T1000 (cell line): ENCODE data around the gene ZNF607.
"Not testable (repeated sequence)": the region's sequence is repeated elsewhere in the genome, so short reads cannot be mapped to it uniquely, and the experiment has no call there.

Experiments used
- DNase-seq: peaks from one replicate; lab custom pipeline; 2025; ENCODE audit warnings: mixed read lengths; lab: John Stamatoyannopoulos, UW

ZNF607 gene

DNA sequence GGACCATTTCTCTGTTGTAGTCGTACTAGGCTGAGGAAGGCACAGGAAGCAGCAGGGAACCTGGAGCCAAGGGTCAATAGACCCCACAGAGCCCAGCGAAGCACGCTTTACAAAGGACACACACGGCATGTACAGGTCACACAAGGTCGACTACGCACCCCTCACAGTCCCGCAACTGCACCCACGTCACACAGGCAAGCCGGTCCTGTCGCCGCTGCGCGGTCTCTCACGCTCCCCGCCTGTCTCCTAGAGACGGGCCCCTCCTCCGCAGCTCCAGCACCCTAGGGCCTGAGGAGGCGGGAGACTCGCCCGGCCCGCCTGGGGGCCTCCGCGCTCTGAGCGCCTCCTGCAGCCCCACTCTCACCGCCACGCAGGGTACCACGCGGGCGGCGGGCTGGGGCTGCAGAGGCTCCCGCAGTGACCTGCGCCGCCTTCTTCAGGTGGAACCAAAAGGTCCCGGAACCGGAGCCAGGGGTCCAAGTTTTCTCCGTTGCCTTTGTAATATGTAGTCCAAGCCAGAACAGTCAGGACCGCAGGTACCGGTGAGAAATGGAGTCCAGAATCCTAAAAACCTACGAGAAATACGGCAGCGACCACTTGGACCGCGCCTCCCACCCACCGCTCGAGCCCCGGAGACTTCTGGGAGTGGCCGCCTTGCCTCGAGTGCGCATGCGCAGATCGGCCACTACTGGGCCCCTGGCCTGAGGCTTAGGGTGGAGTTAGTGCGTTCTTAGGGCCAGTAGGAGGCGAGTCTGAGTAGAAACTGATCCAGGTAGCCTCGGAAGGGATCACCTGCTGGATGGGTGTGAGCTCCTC, at the start of gene ZNF607:
Gene ZNF607, minus strand, starts transcription at position 651 of the 816 bp plus-strand sequence. CDS start 8,143 bp downstream, outside the sequence.
- DNase-seq: peak; percentile 83

DNA sequence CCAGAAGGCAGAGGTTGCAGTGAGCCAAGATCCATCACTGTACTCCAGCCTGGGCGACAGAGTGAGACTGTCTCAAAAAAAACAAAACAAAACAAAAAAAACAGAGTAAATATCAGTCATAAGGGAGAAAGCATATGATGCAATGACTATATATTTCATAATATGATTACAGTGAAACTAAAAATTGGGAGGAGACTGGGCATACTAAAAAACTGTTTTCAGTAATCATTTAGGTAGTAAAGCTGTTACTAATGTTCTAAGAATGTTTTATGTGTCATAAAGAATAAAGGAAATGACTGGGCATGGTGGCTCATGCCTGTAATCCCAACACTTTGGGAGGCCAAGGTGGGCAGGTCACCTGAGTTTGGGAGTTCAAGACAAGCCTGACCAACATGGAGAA, 43.9 kb upstream of the ZNF607 start:
- DNase-seq: no peak

DNA sequence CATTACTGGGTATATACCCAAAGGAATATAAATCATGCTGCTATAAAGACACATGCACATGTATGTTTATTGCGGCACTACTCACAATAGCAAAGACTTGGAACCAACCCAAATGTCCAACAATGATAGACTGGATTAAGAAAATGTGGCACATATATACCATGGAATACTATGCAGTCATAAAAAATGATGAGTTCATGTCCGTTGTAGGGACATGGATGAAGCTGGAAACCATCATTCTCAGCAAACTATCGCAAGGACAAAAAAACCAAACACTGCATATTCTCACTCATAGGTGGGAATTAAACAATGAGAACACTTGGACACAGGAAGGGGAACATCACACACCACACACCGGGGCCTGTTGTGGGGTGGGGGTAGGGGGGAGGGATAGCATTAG, 38.1 kb upstream of the ZNF607 start:
- DNase-seq: not testable (repeated sequence)

DNA sequence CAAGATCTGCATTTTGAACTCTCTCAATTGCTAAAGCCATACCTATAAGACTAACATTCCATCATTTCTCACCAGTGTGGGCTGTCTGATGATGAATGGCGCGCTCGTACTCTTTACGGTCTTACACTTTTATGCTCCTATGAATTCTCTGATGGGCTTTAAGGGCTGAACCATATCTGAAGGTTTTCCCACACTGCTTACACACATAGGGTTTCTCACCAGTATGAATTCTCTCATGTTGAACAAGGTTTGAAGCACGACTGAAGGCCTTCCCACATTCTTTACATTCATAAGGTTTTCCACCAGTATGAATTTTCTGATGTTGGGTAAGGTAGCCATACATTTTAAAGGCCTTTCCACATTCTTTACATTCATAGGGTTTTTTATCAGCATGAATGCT, 18.8 kb upstream of the ZNF607 start:
- no peak for DNase-seq

DNA sequence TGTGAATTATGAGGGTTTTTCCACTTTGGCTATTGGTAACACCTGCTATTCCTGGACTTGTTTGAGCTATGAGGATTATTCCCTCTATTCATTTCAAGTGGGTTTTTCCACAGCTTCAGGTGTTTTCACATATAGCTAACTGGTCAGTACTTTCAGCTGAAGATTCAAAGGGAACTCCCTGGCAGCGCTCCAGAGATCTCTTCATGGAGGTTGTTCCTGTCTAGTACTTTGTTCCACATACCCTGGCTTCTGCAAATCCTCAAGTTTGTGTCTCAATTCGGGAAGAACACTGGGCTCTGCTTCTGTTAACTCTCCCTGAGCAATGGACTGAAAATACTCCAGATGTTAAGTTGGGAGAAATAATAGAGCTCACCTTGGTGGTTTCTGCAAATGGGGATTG, 5.6 kb upstream of the ZNF607 start:
- no peak for DNase-seq

DNA sequence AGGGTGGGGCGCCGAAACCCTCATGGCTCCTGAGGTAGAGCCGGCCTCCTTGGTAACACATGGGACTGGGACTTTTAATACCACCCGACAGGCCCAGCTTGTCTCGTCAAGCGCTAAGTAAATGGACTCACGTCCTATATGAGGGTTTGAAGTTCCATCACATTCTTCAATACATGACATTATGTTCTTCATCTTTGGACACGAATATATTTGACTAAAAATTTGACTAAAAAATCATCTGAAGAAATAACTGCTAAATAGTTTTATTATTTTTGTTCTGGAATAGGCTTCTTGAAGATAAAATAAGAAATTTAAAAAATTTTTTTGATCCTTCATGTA, 335 bp upstream of the ZNF607 start:
- DNase-seq: no peak

DNA sequence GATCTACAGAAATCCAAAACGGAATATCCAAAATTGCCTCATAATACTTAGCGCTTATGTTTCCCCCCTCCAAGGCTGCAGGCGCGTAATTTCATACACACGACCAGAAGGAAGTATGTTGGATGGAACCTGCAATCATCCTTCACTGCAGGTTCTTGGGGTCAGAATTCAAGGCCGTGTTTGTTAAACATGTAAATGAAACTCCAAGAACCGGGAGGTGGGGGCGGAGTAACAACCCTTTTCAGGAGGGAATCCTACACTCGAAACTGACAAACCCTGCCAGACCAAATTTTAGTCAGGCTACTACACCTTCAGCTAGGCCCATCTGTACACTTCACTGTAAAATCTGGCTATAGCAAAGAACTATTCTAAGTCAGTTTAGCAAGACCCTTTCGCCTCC, 1.3 kb downstream of the ZNF607 start:
- DNase-seq: no peak

DNA sequence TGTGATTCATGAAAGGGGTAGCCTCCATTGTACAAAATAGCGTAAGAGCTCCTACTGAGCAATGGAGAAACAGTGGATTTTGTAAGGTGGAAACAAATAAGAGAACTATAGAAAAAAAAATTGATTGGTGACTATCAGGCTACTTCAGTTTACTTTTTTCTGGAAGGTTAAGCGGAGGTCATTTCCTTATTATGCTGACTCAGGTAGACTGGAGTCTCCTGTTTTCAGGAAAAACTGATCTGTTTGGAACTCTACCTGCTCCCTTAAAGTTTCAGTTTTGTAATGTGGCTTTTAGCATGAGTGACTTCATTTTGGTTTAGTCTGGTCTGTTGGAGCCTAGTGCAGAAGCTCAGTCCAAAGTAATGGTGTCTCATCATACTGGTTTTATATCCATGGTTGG, 3.4 kb downstream of the ZNF607 start:
- no peak for DNase-seq

DNA sequence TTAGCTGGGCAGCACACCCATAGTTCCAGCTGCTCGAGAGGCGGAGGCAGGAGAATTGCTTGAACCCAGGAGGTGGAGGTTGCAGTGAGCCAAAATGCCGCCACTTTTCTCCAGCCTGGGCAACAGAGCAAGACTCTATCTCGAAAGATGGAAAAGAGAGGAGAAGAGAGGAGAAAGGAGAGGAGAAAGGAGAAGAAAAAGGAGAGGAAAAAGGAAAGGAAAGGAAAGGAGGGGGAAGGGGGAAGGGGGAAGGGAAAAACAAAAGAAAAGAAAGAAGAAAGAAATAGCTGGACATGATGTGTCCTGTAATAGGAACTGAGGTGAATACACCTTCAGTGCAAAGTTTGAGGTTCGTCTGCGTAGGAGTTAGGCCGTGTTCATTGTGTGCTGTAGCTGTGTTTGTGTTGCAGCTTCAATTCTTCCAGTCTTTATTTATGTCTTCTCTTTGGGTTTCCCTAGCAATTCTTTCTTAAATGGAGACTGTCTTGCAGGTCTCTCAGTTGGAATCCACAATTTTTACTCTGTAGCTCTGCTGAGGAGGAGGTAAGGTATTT, 13.4 kb downstream of the ZNF607 start:
- DNase-seq: no peak

DNA sequence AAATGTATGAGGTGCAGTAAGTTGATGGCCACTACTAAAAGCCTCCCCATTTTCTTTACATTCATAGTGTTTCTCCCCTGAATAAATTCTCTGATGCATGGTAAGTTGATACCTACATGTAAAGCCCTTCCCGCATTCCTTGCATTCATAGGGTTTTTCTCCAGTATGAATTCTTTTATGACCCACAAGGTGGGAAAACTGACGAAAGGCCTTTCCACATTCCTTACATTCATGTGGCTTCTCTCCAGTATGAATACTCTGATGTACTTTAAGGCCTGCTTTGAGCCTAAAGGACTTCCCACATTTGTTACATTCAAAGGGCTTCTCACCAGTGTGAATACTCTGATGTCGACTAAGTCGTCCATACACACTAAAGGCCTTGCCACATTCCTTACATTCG, 20.5 kb downstream of the ZNF607 start:
- DNase-seq: no peak

DNA sequence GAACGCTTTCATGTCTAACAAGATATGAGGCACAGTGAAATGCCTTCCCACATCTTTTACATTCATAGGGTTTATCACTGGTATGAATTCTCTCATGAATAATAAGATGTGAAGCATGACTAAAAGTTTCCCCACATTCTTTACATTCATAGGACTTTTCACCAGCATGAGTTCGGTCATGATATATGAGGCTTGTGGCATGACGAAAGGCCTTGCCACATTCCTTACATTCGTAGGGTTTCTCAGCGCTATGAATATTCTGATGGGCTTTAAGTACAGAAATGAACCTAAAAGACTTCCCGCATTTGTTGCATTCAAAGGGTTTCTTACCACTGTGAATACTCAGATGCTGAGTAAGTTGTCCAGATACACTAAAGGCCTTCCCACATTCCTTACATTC, 21.3 kb downstream of the ZNF607 start:
- DNase-seq: no peak

DNA sequence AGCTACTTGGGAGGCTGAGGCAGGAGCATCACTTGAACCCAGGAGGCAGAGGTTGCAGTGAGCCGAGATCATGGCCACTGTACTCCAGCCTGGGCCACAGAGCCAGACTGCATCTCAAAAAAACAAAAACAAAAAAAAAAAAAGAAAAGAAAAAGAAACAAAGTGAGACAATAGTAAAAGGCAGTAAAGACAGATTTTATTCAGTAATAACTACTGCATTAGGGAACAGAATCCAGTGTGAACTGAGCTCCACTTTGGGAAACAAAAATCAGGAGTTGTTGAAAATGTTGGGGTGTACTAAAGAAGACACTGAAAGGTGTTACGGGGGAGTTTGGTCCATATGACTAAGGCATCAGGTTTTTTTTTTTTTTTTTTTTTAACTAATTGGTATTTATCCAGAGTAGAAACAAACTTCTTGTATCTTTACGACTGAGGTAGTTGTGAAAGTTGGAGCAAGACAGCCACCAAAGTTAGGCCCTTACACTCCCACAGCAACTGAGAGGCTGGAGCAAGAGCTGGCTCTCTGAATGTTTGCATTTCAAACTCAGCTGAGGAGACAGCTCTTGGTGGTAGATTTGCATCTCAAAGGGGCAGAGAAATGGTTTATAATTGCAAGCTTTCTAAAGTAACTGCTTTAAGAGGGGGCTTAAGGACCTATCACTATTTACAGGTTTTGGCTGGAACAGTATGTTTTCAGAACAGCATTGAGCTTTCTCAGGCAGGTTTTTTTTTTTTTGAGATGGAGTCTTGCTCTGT, 24.2 kb downstream of the ZNF607 start:
- DNase-seq: no peak

DNA sequence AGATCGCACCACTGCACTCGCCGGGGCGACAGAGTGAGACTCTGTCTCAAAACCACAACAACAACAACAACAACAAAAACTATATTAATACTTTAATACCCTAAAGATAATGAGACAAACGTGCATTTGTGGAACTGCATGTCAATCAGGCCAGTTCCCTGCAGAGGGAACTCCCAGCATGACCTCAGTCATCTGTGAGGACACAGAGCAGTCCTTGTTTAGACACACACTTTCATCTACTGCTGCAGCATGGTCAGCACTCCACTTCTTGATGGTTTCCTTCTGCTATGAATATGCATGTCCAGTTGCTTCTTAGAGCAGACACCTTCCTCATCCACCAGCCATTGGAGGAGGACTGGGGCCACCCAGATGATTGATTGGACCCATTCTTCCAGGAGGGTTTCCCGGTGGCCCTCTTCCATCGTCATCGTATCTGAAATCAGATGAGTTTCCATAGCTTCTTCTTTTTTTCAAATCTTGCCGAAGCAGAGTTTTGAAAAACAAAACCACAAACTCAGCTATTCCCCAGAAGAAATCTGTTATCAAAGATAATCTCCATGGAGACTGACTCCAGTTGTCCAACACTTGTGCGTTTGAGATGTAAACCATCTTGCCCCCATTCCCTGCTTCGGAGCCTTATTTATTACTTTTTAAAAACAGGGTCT, 26.5 kb downstream of the ZNF607 start:
- no peak for DNase-seq

DNA sequence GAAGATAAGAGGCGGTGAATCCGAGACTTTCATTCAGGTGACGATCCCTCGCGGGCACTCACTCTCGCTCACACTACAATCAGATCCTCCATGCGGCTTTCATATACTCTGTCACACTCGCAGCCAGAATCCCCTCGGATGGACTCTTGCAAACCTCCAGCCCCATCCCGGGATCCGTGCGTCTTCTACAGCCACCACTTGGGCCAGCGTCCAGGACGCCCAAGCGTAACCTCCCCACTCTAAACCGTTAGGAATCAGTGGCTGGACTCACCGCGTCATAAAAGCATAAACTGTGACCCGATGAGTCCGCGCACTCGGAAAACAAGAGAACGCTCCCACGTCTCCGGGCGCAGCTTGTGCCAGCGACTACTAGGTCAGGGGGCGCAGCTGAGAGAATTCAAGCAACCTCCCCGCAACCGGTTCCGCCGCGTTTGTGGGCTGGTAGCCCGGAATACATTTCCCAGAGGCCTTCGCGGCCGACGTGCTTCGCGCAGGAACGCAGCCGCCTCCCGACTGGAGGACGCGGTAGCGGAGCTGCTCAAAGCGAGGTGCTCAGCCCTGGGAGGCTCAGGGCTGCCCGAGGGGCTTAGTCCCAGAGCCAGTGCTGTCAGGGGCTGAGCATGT, 27.6 kb downstream of the ZNF607 start:
- peak; percentile 83 for DNase-seq

DNA sequence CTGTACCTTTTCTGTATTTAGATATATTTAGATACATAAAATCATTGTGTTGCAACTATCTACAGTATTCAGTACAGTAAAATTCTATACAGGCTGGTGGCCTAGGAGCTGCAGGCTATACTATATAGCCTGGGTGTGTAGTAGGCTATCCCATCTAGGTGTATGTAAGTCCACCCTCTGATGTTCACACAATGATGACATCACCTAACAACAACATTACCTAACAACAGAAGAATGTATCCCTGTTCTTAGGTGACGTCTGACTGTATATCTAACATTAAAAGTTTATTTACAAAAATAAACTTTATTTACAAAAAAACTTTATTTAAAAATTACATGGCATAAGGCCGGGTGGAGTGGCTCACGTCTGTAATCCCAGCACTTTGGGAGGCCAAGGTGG, 36.0 kb downstream of the ZNF607 start:
- DNase-seq: no peak

DNA sequence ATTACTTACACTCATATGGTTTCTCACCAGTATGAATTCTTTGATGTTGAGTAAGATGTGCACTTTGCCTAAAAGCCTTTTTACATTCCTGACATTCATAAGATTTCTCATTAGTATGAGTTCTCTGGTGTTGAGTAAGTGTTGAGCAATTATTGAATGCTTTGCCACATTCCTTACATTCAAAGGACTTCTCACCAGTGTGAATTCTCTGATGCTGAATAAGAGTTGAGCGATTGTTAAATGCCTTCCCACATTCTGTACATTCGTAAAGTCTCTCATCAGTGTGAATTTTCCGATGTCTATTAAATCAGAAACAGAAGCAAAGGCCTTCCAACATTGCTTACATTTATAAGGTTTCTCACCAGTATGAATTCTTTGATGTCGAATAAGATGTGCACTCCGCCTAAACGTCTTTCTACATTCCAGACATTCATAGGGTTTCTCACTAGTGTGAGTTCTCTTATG, 50.1 kb downstream of the ZNF607 start:
- no peak for DNase-seq

DNA sequence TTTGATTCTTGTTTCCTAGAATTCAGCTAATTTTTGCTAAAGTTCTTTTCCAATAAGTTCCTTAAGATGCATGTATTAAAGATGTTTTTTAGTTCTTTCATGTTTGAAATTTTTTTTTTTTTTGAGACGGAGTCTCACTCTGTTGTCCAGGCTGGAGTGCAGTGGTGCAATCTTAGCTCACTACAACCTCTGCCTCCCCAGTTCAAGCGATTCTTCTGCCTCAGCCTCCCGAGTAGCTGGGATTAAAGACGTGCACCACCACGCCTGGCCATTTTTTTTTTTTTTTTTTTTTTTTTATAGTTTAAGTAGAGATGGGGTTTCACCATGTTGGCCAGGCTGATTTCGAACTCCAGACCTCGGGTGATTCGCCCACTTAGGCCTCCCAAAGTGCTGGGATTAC, 62.4 kb downstream of the ZNF607 start:
- not testable (repeated sequence) for DNase-seq

DNA sequence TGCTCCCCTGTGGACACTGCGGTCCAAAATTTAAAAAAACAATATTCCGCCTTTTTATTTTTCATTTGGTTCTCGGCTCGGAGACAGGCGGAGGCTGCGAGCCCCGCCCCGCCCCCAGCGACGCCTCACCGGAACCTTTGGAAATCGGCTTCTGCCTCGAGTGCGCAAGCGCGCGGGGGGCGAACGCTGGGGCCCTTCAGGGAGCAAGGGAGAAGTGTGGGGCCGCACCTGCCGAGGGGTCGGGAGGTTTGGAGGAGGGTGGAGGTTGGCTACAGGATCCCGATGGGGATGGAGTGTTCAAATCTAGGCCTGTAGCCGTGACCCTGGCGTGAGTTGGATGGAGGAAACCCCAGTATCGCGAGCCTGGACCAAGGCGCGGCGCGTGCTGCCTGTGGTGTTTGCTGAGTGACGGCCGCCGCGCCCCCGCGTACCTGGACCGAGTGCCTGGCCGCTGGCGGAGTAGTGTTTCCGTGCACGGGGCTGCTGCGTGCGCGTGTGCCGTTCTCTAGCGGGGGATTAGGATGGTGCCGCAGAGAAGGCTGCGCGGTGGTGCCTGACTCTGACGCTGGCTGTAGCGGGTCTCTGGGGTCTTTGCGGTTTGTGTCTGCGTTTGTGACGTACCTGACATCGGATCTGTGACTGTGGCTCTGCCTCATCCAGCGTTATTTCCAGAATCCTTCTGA, 63.7 kb downstream of the ZNF607 start:
- peak; percentile 86 for DNase-seq

DNA sequence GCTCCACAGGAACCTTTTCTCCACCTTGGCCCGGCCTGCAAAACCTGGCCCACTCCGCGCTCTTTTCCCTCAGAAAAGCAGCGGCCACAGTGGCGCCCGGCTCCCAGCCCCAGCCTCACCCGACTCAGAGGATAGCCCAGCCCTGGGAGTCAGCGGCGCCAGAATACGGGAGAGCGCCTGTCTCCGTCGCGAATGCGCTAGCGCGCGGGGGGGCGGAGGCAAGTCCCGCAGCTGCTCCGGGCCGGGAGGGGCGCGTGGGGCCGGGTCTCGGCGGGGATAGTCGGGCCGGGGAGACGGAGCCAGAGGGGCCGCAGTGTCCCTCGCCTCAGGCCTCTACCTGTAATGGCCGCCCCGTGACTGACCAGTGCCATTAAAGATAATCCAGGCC, 64.3 kb downstream of the ZNF607 start, which contains the start of gene ZFP30:
Gene ZFP30, minus strand, starts transcription at position 165 of the 388 bp plus-strand sequence. CDS start 7,643 bp downstream, outside the sequence.
- DNase-seq: peak; percentile 86

DNA sequence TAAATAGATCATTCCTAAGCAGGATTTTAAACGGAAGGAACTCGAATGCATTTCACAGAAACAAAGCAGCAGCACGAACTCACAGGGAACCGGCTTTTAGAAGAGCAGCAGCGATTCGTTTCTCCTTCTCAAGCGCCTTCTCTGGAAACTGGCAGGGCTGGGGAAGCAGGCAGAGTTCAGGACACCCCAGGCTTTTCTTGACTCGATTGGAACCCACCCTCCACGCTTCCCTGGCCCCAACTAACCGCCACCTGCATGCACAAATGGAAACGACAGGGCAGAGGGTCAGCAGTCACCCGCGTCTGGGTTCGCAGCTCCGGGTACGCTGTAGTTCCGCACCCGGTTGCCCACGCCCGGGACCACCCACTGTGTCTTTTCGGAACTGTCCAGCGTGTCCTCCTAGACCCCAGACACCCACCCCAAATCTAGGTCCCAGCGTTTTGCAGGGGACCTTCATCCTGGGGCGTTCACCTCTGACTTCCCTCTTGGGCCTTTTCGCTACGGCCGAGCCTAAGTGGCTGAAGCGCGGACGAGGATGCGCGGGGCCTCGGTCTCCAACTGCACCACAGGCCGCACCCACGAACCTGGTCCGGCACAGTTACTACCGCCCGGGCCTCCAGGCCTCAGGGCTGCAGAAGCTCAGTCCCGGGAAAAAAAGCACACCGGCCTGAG, 64.8 kb downstream of the ZNF607 start:
- peak; percentile 58 for DNase-seq

DNA sequence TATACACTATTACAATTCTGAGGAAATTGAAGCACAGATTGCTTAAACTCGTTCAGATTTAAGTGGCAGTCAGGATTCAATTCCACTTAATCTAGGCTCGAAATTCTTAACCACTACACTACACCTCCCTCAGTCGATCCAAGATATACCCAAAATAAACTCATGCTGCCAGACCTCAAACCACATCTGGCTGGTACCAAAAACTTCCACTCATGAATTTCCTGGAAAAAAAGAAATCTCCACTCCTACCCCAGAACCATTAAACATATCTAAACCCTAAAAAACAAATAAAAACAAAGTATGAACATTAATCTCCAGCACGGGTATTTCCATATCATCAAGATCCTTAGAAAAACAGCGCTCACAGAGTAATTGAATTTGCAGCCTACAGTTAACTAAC, 65.4 kb downstream of the ZNF607 start:
- DNase-seq: no peak
